Fibroblast of mammary gland (primary cell): ENCODE measurements around the gene SEMA3B.

Source experiments
- DNase-seq: peaks from one replicate; pipeline ENCODE4 v3.0.0-alpha.2; 2010; ENCODE audit warnings: low read depth
- H3K4me3 ChIP-seq: 2 replicates; pipeline ENCODE4 v1.5.1; 2011; ENCODE audit warnings: low read depth, mild to moderate bottlenecking, low read length, moderate library complexity; ENCODE audit not compliant: control insufficient read depth
- TF ChIP-seq, protein P1 (sequence below): conservative IDR thresholded peaks from 2 replicates; pipeline ENCODE4 v1.5.1; 2011; ENCODE audit warnings: low read depth, low read length, inconsistent platforms; ENCODE audit not compliant: control insufficient read depth, insufficient read depth

The SEMA3B gene

DNA sequence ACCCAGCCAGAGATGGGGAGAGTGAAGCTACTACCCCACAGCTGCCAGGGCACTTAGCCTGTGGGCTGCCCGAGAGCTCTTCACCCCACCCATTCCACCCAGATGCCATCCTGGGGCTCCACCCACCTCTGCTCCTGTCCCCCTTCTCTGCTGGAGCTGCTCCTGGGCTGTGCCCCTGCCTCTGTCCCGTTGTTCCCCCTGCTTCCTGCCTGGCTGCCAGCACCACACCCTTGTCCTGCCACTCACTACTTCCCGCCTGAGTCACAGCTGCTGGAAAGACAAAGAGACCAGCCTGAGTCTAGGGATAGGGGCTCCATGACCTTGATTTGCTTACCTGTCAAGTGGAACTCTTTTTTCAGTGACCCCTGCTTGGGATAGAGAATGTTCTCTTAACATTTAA lies 20.6 kb upstream of the SEMA3B start:
- no peak overlapping the region for H3K4me3 ChIP-seq
- DNase-seq = peak; percentile 46
- TF ChIP-seq, protein P1, sequence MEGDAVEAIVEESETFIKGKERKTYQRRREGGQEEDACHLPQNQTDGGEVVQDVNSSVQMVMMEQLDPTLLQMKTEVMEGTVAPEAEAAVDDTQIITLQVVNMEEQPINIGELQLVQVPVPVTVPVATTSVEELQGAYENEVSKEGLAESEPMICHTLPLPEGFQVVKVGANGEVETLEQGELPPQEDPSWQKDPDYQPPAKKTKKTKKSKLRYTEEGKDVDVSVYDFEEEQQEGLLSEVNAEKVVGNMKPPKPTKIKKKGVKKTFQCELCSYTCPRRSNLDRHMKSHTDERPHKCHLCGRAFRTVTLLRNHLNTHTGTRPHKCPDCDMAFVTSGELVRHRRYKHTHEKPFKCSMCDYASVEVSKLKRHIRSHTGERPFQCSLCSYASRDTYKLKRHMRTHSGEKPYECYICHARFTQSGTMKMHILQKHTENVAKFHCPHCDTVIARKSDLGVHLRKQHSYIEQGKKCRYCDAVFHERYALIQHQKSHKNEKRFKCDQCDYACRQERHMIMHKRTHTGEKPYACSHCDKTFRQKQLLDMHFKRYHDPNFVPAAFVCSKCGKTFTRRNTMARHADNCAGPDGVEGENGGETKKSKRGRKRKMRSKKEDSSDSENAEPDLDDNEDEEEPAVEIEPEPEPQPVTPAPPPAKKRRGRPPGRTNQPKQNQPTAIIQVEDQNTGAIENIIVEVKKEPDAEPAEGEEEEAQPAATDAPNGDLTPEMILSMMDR = no peak

DNA sequence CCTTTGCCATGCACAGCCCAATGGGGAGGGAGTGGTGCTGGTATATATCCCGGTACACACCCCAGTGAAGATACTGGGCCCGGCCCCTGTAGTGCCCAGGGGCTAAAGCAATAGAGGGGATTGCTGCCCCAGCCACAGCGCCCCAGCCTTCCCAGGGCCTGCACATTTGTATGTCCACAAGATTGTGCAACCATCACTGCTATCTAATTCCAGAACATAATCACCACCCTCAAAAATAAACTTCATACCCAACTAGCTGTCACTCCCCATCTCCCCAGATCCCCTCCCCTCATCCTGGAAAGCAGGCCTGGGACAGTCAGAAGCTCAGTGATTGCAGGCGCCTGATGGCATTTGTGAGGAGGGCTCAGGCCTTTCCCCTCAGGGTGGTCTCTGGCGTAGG lies 19.5 kb upstream of the SEMA3B start:
- TF ChIP-seq, protein P1 = no peak
- no peak for DNase-seq
- H3K4me3 ChIP-seq = no peak overlapping the region

DNA sequence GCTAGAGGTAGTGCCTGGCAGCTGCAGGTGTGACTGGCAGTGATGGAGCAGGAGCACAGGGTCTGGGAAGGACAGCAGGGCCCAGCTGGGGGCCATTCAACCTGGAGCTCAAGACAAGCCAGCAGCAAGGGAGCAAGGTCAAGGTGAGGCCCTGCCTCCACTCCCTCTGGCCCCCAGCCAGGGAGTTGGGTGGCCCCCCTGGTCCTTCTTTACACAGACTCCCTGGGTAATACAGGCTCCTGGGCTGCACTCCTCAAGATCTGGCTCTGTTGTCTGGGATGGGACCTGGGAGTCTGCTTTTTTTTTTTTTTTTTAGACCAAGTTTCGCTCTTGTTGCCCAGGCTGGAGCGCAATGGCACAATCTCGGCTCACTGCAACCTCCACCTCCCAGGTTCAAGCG lies 18.4 kb upstream of the SEMA3B start:
- H3K4me3 ChIP-seq = no peak overlapping the region
- TF ChIP-seq, protein P1 = no peak
- no peak for DNase-seq

DNA sequence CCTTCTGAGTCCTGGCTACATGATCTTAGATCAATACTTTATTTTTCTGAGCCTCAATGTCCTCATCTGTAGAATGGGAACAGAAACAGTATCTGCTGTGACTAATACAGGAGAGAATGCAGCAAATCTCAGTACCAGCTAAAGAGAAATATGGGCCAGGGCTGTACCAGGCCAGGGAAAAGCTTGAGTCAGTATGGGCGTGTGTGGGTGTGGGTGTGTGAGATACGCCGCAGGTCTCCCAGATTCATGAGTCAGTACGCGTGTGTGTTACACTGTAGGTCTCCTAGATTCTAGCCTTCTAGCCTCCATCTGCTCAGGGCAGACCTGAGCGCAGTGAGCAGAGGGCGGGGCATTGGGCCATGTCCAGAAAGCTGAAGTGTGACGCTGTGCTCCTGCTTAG lies 17.7 kb upstream of the SEMA3B start:
- TF ChIP-seq, protein P1 = no peak
- no peak overlapping the region for H3K4me3 ChIP-seq
- peak; percentile 98 for DNase-seq

DNA sequence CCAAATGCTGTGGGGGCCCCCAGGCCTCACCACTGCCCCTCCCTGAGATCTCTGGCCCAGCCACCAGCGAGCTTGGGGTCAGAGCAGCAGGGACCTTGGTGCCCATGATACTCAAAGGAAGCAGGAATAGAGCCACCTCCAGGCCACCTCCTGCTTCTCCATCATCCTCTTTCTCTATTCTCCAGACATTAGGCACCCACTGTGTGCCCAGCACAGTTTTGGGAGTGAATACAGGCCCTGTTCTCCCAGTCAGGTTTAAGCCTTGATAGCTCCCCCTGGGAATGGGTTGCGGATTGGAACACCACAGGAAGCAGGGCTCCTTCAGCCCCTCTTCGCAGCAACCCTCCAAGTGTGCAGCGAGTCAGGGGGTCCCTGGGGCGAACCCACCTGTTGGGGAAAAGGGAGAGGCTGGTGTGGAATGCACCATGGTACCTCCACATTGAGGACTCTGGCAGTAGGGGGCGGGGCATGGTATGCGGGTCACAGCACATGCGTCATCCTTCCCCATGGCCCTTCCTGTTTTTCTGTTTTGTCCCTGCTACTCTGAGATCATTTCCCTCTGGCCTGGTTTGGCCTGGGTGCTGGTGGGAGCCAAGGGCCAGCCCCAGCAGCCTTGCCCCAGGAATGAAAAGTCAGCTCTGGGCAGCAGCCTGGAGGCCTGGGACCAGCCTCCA lies 14.2 kb upstream of the SEMA3B start:
- no peak overlapping the region for H3K4me3 ChIP-seq
- TF ChIP-seq, protein P1 = no peak
- DNase-seq = peak; percentile 79

DNA sequence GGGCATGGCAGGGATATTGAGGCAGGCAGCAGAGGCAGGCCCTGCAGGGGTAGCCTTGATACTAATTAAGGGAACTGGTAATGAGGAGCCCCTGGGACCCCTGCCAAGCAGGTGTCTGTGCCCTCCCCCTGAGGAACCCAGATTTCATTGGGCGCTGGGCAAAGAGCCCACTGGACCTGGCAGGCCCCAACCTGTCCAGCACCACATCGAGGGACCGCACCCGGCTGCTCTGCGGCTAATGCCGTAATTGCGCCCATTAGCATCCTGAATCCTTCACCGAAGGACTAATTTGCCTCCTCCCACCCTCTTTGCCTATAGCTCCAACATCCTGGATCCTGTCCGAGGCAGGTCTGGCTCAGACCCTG lies 13.7 kb upstream of the SEMA3B start:
- H3K4me3 ChIP-seq = no peak overlapping the region
- no peak for DNase-seq
- TF ChIP-seq, protein P1 = no peak
